A549 (cell line): ENCODE data around the gene NEURL1. TPM values are rescaled to one million over a fixed set of nuclear protein-coding genes. Genes with fewer than 3 reads are reported as not detected.

Experiments used
- ATAC-seq, 2 experiments: fragments of 200-7000 bp in 1 of 2; fragments of >200 bp in 1 of 2; cut with Nextera tagmentation in 1 of 2; cut with Tn5 transposase in 1 of 2; 3 replicates each; pipeline versions ENCODE4 v1.8.0 to v1.9.1; 2018 to 2020; ENCODE audit warnings: mild to moderate bottlenecking in 1 of 2, moderate library complexity in 1 of 2
- CTCF ChIA-PET: fragments of 300-600 bp; sonication (Branson Sonifier 250); formaldehyde crosslinking; extraction: SDS; loops from one replicate; lab custom pipeline; 2021; ENCODE audit warnings: antibody characterized with exemption, inconsistent platforms; lab: Yijun Ruan, JAX
- POLR2A ChIA-PET: fragments of 350-600 bp; formaldehyde crosslinking; extraction: SDS; loops from one replicate; lab custom pipeline; 2021; ENCODE audit warnings: antibody characterized with exemption, inconsistent platforms; lab: Yijun Ruan, JAX
- DNase-seq, 2 experiments: peaks; one replicate each; pipeline versions ENCODE4 v3.0.0 to v3.0.0-alpha.2; 2011 to 2016; ENCODE audit warnings: low read depth in 1 of 2, low spot score in 1 of 2
- FAIRE-seq: peaks from 2 replicates; lab custom pipeline; 2011; peaks lifted over from hg19 to GRCh38; lab: Jason Lieb, UNC
- H3K27ac ChIP-seq, 2 experiments: fragments of >200 bp; sonication (Bioruptor Twin); formaldehyde crosslinking; 3 replicates each; pipeline ENCODE4 v1.5.1; 2016 to 2017
- H3K4me1 ChIP-seq: fragments of >200 bp; sonication (Bioruptor Twin); formaldehyde crosslinking; 3 replicates; pipeline ENCODE4 v1.6.1; 2016
- H3K4me2 ChIP-seq: fragments of >200 bp; sonication (Bioruptor Twin); formaldehyde crosslinking; 3 replicates; pipeline ENCODE4 v1.6.1; 2016
- H3K4me3 ChIP-seq: fragments of >200 bp; sonication (Bioruptor Twin); formaldehyde crosslinking; 3 replicates; pipeline ENCODE4 v1.5.1; 2016
- H3K9me3 ChIP-seq: fragments of >200 bp; sonication (Bioruptor Twin); formaldehyde crosslinking; 3 replicates; pipeline ENCODE4 v1.6.1; 2016
- ATOH8 ChIP-seq: fragments of 250-450 bp; sonication (Bioruptor Pico); IDR thresholded peaks from 2 replicates; pipeline ENCODE4 v1.5.0; 2020; ENCODE audit warnings: low read depth, mild to moderate bottlenecking, moderate library complexity
- CEBPB ChIP-seq, 2 experiments: fragments of >200 bp in 1 of 2; sonication (Bioruptor Twin) in 1 of 2; formaldehyde crosslinking in 1 of 2; IDR thresholded peaks; 2 replicates each; pipeline ENCODE4 v1.6.1; 2012 to 2016
- CHD2 ChIP-seq: fragments of 150-350 bp; IDR thresholded peaks from 2 replicates; pipeline ENCODE4 v1.6.1; 2014; ENCODE audit warnings: low read length; ENCODE audit not compliant: partially characterized antibody
- CHD4 ChIP-seq: fragments of 200-600 bp; sonication (generic); IDR thresholded peaks from 2 replicates; pipeline ENCODE4 v1.6.1; 2016; ENCODE audit warnings: antibody characterized with exemption, mild to moderate bottlenecking, borderline replicate concordance
- CTCF ChIP-seq: fragments of >200 bp; sonication (Bioruptor Twin); formaldehyde crosslinking; IDR thresholded peaks from 3 replicates; pipeline ENCODE4 v1.5.1; 2016
- EHF ChIP-seq: fragments of 250-450 bp; sonication (Bioruptor Pico); IDR thresholded peaks from 2 replicates; pipeline ENCODE4 v1.5.0; 2020; ENCODE audit warnings: mild to moderate bottlenecking
- EHMT2 ChIP-seq: fragments of 200-600 bp; sonication (generic); IDR thresholded peaks from 2 replicates; pipeline ENCODE4 v1.6.1; 2016; ENCODE audit warnings: antibody characterized with exemption, low read depth, mild to moderate bottlenecking, moderate library complexity
- EP300 ChIP-seq, 2 experiments: fragments of >200 bp; sonication (Bioruptor Twin); formaldehyde crosslinking; IDR thresholded peaks; 2 replicates in 1 of 2; 3 replicates in 1 of 2; pipeline ENCODE4 v1.6.1; 2016 to 2017
- ESRRA ChIP-seq: fragments of 150-350 bp; IDR thresholded peaks from 2 replicates; pipeline ENCODE4 v1.6.1; 2014; ENCODE audit warnings: mild to moderate bottlenecking, low read length, borderline replicate concordance
- FOSB ChIP-seq: fragments of 250-450 bp; sonication (Bioruptor Pico); IDR thresholded peaks from 2 replicates; pipeline ENCODE4 v1.5.0; 2020; ENCODE audit warnings: mild to moderate bottlenecking, moderate library complexity
- HMGXB4 ChIP-seq: fragments of 250-450 bp; sonication (Bioruptor Pico); IDR thresholded peaks from 2 replicates; pipeline ENCODE4 v1.5.0; 2021; ENCODE audit warnings: mild to moderate bottlenecking, moderate library complexity, borderline replicate concordance
- HOXB5 ChIP-seq: fragments of 250-450 bp; sonication (Bioruptor Pico); IDR thresholded peaks from 2 replicates; pipeline ENCODE4 v1.5.0; 2020; ENCODE audit warnings: mild to moderate bottlenecking, moderate library complexity
- KDM1A ChIP-seq: fragments of 200-600 bp; sonication (generic); IDR thresholded peaks from 2 replicates; pipeline ENCODE4 v1.6.1; 2016; ENCODE audit warnings: low read depth, mild to moderate bottlenecking
- KDM5A ChIP-seq: fragments of 200-600 bp; sonication (generic); IDR thresholded peaks from 2 replicates; pipeline ENCODE4 v1.6.1; 2016; ENCODE audit warnings: antibody characterized with exemption, mild to moderate bottlenecking
- MAFK ChIP-seq: fragments of 450-650 bp; IDR thresholded peaks from 2 replicates; pipeline ENCODE4 v1.6.1; 2014; ENCODE audit not compliant: partially characterized antibody
- MYC ChIP-seq: IDR thresholded peaks from 2 replicates; pipeline ENCODE4 v1.6.1; 2012; ENCODE audit warnings: mild to moderate bottlenecking, inconsistent platforms, low read length, improper control_type of control experiment, borderline replicate concordance
- NR3C1 ChIP-seq: fragments of >200 bp; sonication (Bioruptor Twin); formaldehyde crosslinking; IDR thresholded peaks from 3 replicates; pipeline ENCODE4 v1.6.1; 2017
- WGBS: methylation state at CpG from one replicate; pipeline ENCODE4 v1.1.6; 2017; ENCODE audit errors: missing lambda C conversion rate; 5-methylcytosine and 5-hydroxymethylcytosine counted together
- polyA plus RNA-seq, 4 experiments: library from polyadenylated mRNA; depleted of rRNA in 3 of 4; stranded (reverse); fragments of >200 nt; fragmentation: RNase III in 1 of 4; extraction: RNeasy Plus Mini Kit Qiagen cat#74134 plus additional on column Dnase treatment in 1 of 4; gene quantifications; 2 replicates in 3 of 4; 3 replicates in 1 of 4; pipeline ENCODE4 v1.2.3, GENCODE V29; 2011 to 2017

Gene NEURL1
- polyA plus RNA-seq, 2 of the 4 experiments (the other 2 are of a cell fraction): 0.06 to 0.37 TPM

GRCh38 chr10:103612462-103613365 is 119.2 kb downstream of the NEURL1 start:
- ChIA-PET POLR2A (no interaction called here), CTCF (interaction anchor here (0.8 to 4.4 kb wide), 6 partner anchors 7 to 196 kb away, joined by 3 to 31 read pairs (median 8); no protein-coding TSS in a partner anchor)
- ATAC-seq: no peak
- Histone ChIP-seq H3K4me1 (no peaks in the 10 kb centered on the region), H3K4me3 (no peak overlapping the region), H3K4me2 (no peak overlapping the region), H3K27ac (no peak overlapping the region), H3K9me3 (no peaks in the 10 kb centered on the region)
- no peak for TF ChIP-seq KDM5A
- no peak for TF ChIP-seq HMGXB4 (CRISPR knock-in tag)
- no peak for DNase-seq
- 77% methylated on average over 15 of the region's 17 CpGs for WGBS
- FAIRE-seq: no peak

DNA sequence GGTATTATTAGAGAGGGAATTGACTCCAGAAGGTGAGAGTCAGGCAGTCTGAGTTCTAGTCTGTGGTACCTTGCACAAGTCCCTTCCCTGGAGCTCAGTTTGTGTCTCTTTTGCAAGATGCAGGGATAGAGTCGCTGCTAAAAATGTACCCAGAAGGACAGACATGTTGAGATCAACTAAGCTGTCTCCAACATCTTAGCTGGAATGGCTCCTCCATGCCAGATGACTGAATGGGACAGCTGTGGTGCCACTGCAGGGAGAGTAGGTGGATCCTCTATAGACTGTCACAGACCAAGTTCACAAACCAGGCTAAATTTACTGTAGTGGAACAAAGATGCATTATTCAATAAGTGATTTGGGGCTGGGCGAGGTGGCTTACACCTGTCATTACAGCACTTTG is 120.1 kb downstream of the NEURL1 start:
- FAIRE-seq: no peak
- Histone ChIP-seq H3K4me3 (no peak overlapping the region), H3K4me1 (no peaks in the 10 kb centered on the region), H3K4me2 (no peak overlapping the region), H3K9me3 (no peaks in the 10 kb centered on the region), H3K27ac (no peak overlapping the region)
- ChIA-PET POLR2A (no interaction called here), CTCF (interaction anchor here (0.7 to 4.4 kb wide), 7 partner anchors 8 to 197 kb away, joined by 3 to 31 read pairs (median 7); no protein-coding TSS in a partner anchor)
- DNase-seq: no peak
- TF ChIP-seq HOXB5 (CRISPR knock-in tag) (no peak), ESRRA (no peak), MYC (no peak), NR3C1 (no peak), CHD4 (no peak), EHF (CRISPR knock-in tag) (no peak)
- ATAC-seq: no peak
- WGBS: 79% methylated on average over 2 of the region's 2 CpGs

DNA sequence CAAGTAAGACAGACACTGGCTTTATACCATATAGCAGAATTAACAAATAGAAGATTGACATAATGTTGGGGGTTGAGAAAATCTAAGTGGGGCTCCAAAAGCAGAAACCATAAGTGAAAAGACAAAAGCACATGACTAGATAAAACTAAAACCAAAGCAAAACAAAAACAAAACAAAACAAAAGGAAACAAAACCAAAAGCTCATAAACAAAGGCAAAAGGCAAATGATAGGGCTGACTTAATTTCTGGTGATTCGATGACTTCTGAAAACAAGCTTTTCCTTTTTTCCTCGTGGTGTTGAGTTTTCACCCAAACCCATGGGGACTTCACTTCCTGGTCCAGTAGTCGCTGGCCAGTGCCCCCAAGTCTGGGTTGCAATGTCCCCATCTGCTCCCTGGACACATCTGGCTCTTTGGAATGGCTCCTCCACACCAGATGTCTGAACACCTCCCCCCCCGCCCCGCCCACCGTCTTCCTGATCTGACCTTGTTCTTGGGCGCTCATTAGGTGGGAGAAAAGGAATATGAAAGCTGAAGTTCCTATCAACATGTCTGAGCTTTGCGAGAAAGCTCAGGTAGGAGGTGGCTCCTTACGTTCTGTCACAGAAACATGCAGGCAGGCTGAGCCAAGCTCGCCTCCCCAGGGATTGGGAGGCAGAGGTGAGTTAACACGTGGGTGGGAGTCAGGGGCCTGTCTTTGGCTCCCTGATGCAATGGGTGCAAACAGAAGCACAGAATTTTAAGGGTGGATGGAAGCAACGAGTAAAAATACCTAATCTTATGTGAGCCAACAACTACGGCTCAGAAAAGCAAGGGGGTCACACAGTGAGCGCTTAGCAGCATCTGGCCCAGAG is 121.0 kb downstream of the NEURL1 start:
- POLR2A ChIA-PET: no interaction called here
- no peaks in the 10 kb centered on the region for H3K4me1 ChIP-seq
- CTCF ChIA-PET: interaction anchor here (0.7 to 4.4 kb wide), 7 partner anchors 9 to 198 kb away, joined by 3 to 31 read pairs (median 7); no protein-coding TSS in a partner anchor
- FAIRE-seq: no peak
- TF ChIP-seq CEBPB (IDR thresholded peaks at IDR 0.05): no peak
- no peak for TF ChIP-seq CHD4
- TF ChIP-seq CTCF: no peak
- TF ChIP-seq FOSB: no peak
- no peak for TF ChIP-seq KDM1A
- TF ChIP-seq ATOH8 (CRISPR knock-in tag): no peak
- no peak for TF ChIP-seq CHD2
- TF ChIP-seq EHMT2: no peak
- TF ChIP-seq EP300 (IDR thresholded peaks at IDR 0.05): no peak
- no peak for TF ChIP-seq MAFK
- no peak for TF ChIP-seq EHF (CRISPR knock-in tag)
- no peak for TF ChIP-seq HOXB5 (CRISPR knock-in tag)
- TF ChIP-seq, all 56 proteins: peak for 0
- no peak overlapping the region for H3K4me2 ChIP-seq
- no peak overlapping the region for H3K27ac ChIP-seq
- 87% methylated on average over 13 of the region's 14 CpGs for WGBS
- H3K9me3 ChIP-seq: no peaks in the 10 kb centered on the region
- ATAC-seq (no peak), DNase-seq (no peak)
- no peak overlapping the region for H3K4me3 ChIP-seq
